GM10248 (cell line): ENCODE measurements around the gene MS4A13.
"Not testable (repeated sequence)": the region's sequence is repeated elsewhere in the genome, so short reads cannot be mapped to it uniquely, and the experiment has no call there.

ENCODE experiments used
- CTCF ChIA-PET: fragments of 300-600 bp; sonication (Branson Sonifier 250); formaldehyde crosslinking; extraction: SDS; loops from one replicate; lab custom pipeline; 2021; ENCODE audit warnings: antibody characterized with exemption; lab: Yijun Ruan, JAX
- POLR2A ChIA-PET: fragments of 350-650 bp; sonication (Branson Sonifier 250); formaldehyde crosslinking; extraction: SDS; loops from one replicate; lab custom pipeline; 2020; ENCODE audit warnings: antibody characterized with exemption; lab: Yijun Ruan, JAX
- DNase-seq: peaks from one replicate; pipeline ENCODE4 v3.0.0; 2012; ENCODE audit errors: extremely low spot score
- TF ChIP-seq, protein P1 (sequence below): IDR thresholded peaks from 2 replicates; pipeline ENCODE4 v1.5.1; 2012; ENCODE audit warnings: mild to moderate bottlenecking, low read depth; ENCODE audit errors: extremely low read depth, missing control alignments, control extremely low read depth

Gene MS4A13

DNA sequence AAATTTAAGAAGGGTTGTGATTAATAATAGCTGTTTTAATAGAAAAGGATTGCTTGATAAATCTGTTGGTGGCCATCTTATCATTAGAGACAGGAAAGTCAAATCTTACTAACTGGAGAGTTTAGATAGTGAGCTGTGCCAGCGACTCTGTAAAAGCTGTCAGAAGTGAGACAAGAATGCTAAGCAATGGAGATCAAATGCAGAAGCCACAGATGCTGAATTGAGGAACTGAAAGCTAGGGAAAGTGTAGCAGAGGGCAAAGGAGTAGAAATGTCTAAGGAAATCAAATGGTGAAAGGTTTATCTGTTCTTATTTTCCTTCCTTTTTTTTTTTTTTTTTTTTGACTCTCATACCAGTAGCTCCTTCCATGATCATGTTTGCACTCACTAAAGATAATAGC lies 13.7 kb downstream of the MS4A13 start:
- DNase-seq = peak; percentile 30
- CTCF ChIA-PET = no interaction called here
- POLR2A ChIA-PET = no interaction called here
- TF ChIP-seq, protein P1, sequence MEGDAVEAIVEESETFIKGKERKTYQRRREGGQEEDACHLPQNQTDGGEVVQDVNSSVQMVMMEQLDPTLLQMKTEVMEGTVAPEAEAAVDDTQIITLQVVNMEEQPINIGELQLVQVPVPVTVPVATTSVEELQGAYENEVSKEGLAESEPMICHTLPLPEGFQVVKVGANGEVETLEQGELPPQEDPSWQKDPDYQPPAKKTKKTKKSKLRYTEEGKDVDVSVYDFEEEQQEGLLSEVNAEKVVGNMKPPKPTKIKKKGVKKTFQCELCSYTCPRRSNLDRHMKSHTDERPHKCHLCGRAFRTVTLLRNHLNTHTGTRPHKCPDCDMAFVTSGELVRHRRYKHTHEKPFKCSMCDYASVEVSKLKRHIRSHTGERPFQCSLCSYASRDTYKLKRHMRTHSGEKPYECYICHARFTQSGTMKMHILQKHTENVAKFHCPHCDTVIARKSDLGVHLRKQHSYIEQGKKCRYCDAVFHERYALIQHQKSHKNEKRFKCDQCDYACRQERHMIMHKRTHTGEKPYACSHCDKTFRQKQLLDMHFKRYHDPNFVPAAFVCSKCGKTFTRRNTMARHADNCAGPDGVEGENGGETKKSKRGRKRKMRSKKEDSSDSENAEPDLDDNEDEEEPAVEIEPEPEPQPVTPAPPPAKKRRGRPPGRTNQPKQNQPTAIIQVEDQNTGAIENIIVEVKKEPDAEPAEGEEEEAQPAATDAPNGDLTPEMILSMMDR = no peak

DNA sequence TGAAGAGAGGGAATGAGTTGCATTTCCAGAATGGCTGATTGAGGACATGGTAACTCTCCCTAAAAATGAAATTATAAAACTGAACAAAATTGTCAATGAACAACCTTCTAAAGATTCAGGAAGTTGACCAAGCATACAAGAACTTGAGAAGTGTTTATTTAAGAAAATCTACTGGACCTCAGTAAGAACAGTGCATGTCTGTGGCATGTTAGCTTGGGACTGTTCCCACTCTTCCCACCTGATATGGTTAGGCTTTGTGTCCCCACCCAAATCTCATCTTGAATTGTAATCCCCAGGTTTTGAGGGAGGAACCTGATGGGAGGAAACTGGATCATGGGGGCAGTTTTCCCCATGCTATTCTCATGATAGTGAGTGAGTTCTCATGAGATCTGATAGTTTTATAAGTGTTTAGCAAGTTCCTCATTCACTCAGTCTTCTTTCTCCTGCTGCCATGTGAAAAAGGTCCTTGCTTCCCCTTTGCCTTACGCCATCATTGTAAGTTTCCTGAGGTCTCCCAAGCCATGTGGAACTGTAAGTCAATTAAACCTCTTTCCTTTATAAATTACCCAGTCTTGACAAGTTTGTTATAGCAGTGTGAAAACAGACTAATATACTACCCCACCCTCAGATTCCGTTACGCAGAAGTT lies 15.4 kb downstream of the MS4A13 start:
- POLR2A ChIA-PET = no interaction called here
- no peak for DNase-seq
- CTCF ChIA-PET = interaction anchor here (1.1 to 1.4 kb wide), 2 partner anchors 193 to 197 kb away, joined by 3 to 4 read pairs; no protein-coding TSS in a partner anchor
- TF ChIP-seq, protein P1 = no peak

DNA sequence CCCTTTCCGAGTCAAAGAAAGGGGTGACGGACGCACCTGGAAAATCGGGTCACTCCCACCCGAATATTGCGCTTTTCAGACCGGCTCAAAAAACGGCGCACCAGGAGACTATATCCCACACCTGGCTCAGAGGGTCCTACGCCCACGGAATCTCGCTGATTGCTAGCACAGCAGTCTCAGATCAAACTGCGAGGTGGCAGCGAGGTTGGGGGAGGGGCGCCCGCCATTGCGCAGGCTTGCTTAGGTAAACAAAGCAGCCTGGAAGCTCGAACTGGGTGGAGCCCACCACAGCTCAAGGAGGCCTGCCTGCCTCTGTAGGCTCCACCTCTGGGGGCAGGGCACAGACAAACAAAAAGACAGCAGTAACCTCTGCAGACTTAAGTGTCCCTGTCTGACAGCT lies 17.2 kb downstream of the MS4A13 start:
- CTCF ChIA-PET, POLR2A ChIA-PET, DNase-seq: not testable (repeated sequence)

DNA sequence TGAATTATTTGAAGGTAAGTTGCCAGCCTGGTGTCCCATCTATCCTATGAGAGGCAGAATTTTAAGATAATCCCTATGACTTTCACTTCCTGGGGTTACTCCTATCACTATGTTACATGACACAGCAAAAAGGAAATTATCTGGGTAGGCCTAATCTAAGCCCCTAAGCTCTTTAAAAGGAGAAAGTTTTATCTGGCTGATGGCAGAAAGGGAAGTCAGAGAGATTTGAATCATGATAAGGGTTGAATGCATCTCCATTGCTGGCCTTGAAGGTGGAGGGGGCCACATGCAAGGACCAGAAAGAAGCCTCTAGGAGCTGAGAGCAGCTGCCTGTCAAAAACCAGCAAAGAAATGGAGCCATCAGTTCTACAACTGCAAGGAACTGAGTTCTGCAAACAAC lies 23.4 kb downstream of the MS4A13 start:
- DNase-seq, CTCF ChIA-PET, POLR2A ChIA-PET: not testable (repeated sequence)

DNA sequence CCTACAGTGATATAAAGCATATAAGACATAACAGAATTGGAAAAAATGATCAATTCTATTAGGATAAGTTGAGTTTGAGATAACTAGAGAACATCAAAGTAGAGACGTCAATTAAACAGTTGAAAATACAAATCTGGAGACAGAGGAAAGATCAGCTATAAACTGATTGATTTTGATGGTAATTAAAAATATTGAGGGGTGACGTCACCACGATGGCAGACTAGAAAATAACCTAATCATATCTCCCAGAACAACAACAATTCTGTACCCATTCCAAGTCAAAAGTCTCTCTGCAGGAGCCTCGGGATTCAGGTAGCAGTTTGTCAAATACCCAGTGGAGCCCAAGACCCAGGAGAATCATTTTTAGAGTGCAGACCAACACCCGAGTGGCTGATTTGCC lies 28.9 kb downstream of the MS4A13 start:
- no peak for DNase-seq
- POLR2A ChIA-PET = no interaction called here
- TF ChIP-seq, protein P1 = no peak
- CTCF ChIA-PET = interaction anchor here (1.4 to 1.6 kb wide), 2 partner anchors 19 to 278 kb away, joined by 5 read pairs; no protein-coding TSS in a partner anchor

DNA sequence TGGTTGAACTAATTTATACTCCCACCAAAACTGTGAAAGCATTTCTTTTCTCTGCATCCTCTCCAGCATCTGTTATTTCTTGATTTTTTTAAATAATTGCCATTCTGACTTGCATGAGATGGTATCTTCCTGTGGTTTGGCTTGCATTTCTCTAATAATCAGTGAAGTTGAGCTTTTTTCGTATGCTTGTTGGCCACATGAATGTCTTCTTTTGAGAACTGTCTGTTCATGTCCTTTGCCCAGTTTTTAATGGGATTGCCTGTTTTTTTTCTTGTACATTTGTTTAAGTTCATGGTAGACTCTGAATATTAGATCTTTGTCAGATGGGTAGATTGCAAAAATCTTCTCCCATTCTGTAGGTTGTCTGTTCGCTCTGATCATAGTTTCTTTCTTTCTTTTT lies 46.1 kb downstream of the MS4A13 start:
- ChIA-PET CTCF (interaction anchor here (2.1 kb wide), 1 partner anchor 198 kb away, joined by 6 read pairs; no protein-coding TSS in a partner anchor), POLR2A (no interaction called here)
- TF ChIP-seq, protein P1 = no peak
- no peak for DNase-seq

DNA sequence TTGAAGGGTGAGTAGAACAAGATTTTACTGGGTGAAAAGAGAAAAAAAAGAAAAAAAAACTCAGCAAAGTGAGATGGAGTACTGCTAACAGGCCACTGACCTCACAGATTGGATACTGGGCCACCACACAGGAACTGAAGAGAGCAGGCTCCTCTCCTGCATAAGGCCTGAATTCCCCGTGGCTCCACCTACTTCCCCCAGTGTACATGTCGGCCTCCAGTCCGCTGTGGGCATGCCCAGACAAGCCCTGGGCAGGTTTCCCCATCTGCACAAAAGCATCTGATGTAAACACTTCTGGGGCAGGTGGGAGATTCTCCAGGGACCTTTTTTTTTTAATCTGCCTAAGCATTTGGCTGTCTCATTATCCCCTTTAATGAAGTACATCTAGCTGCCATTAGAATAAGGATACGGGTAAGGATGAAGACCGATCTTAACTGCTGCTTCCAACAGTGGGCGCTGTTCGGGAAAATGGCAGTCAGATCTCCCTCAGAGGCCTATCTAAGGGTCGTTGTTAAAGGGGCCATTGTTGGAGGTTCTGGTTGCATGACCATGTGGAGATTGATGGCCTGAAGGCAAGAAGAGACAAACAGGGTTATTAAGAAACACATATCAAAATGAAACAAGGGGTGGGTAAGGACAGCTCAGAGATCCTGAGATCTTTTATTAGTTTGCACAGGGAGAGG lies 48.5 kb downstream of the MS4A13 start:
- TF ChIP-seq, protein P1 = no peak
- no peak for DNase-seq
- POLR2A ChIA-PET = no interaction called here
- CTCF ChIA-PET = no interaction called here
